GM12878 (cell line): ENCODE results near the gene GABPA. TPM values are rescaled to one million over a fixed set of nuclear protein-coding genes. Genes with fewer than 3 reads are reported as not detected.
"Not testable (repeated sequence)": the region's sequence is repeated elsewhere in the genome, so short reads cannot be mapped to it uniquely, and the experiment has no call there.

ENCODE experiments used
- ATAC-seq: fragments of 200-7000 bp; cut with Tn5 transposase; 3 replicates; pipeline ENCODE4 v1.9.1; 2020; ENCODE audit warnings: mild to moderate bottlenecking, moderate library complexity
- BruUV-seq: library from RNA; stranded (reverse); fragments of 400-500 nt; replicated peaks from 2 replicates; lab custom pipeline; 2021; lab: Mats Ljungman, UMichigan
- CTCF ChIA-PET: fragments of 300-600 bp; sonication (Branson Sonifier 250); formaldehyde crosslinking; extraction: SDS; loops from one replicate; lab custom pipeline; 2021; ENCODE audit warnings: inconsistent platforms; lab: Yijun Ruan, JAX
- POLR2A ChIA-PET: fragments of 350-600 bp; formaldehyde crosslinking; extraction: SDS; loops from one replicate; lab custom pipeline; 2021; ENCODE audit warnings: inconsistent platforms; lab: Charles Lee
- RAD21 ChIA-PET: fragments of 300-600 bp; sonication (Branson Sonifier 250); formaldehyde crosslinking; loops from one replicate; lab custom pipeline; 2023; ENCODE audit warnings: antibody characterized with exemption; ENCODE audit not compliant: unreplicated experiment; lab: Charles Lee
- SMC1A ChIA-PET: fragments of 300-600 bp; sonication (Branson Sonifier 250); formaldehyde crosslinking; loops from one replicate; lab custom pipeline; 2023; ENCODE audit not compliant: unreplicated experiment, uncharacterized antibody; lab: Charles Lee
- DNase-seq: peaks from one replicate; pipeline ENCODE4 v3.0.0-alpha.2; 2011; ENCODE audit warnings: low read depth, low spot score
- FAIRE-seq: peaks from 3 replicates; lab custom pipeline; 2011; peaks lifted over from hg19 to GRCh38; lab: Jason Lieb, UNC
- H2AFZ ChIP-seq: 2 replicates; pipeline ENCODE4 v1.6.0; 2011; ENCODE audit warnings: low read depth, low read length, control low read depth; ENCODE audit not compliant: control insufficient read depth
- H3K27ac ChIP-seq: 2 replicates; pipeline ENCODE4 v1.5.1; 2011; ENCODE audit warnings: control low read depth; ENCODE audit not compliant: control insufficient read depth, insufficient read depth
- H3K27me3 ChIP-seq, 2 experiments: replicated peaks in 1 of 2; 2 replicates each; pipeline versions ENCODE4 v1.6.0 to v1.6.1; 2011; ENCODE audit warnings: low read length in 1 of 2; ENCODE audit not compliant: control insufficient read depth in 2 of 2, insufficient read depth in 2 of 2
- H3K36me3 ChIP-seq, 2 experiments: 2 replicates each; pipeline ENCODE4 v1.5.1; 2011; ENCODE audit warnings: low read length in 1 of 2; ENCODE audit not compliant: control insufficient read depth in 2 of 2, insufficient read depth in 2 of 2
- H3K4me1 ChIP-seq: 2 replicates; pipeline ENCODE4 v1.6.1; 2011; ENCODE audit warnings: mild to moderate bottlenecking, low read length, moderate library complexity, mixed read lengths; ENCODE audit not compliant: control insufficient read depth, insufficient read depth
- H3K4me2 ChIP-seq: 2 replicates; pipeline ENCODE4 v1.6.0; 2011; ENCODE audit warnings: control low read depth; ENCODE audit not compliant: control insufficient read depth, insufficient read depth
- H3K4me3 ChIP-seq: fragments of 200-600 bp; sonication (generic); 2 replicates; pipeline ENCODE4 v1.5.1; 2016
- H3K79me2 ChIP-seq: 2 replicates; pipeline ENCODE4 v1.6.0; 2011; ENCODE audit warnings: low read length; ENCODE audit not compliant: control insufficient read depth, insufficient read depth
- H3K9ac ChIP-seq: 2 replicates; pipeline ENCODE4 v1.8.0; 2011; ENCODE audit warnings: low read length, control low read depth, mixed read lengths; ENCODE audit not compliant: control insufficient read depth, insufficient read depth
- H3K9me3 ChIP-seq: replicated peaks from 3 replicates; pipeline ENCODE4 v1.5.1; 2011; ENCODE audit warnings: mild to moderate bottlenecking, low read length; ENCODE audit not compliant: control insufficient read depth, insufficient read depth
- H4K20me1 ChIP-seq: 2 replicates; pipeline ENCODE4 v1.6.0; 2011; ENCODE audit not compliant: control insufficient read depth, insufficient read depth
- HDGF ChIP-seq: fragments of 450-650 bp; IDR thresholded peaks from 2 replicates; pipeline ENCODE4 v1.6.1; 2016; ENCODE audit warnings: antibody characterized with exemption
- IKZF2 ChIP-seq, 2 experiments: fragments of 450-650 bp; IDR thresholded peaks; 2 replicates each; pipeline ENCODE4 v1.6.1; 2017; ENCODE audit warnings: mild to moderate bottlenecking in 2 of 2, moderate library complexity in 2 of 2
- IRF4 ChIP-seq: IDR thresholded peaks from 2 replicates; pipeline ENCODE4 v1.6.1; 2011; ENCODE audit warnings: low read depth, low read length
- NR2C1 ChIP-seq: fragments of 450-650 bp; IDR thresholded peaks from 2 replicates; pipeline ENCODE4 v1.6.1; 2017; ENCODE audit warnings: antibody characterized with exemption, mild to moderate bottlenecking, moderate library complexity
- NR2C2 ChIP-seq: IDR thresholded peaks from 2 replicates; pipeline ENCODE4 v1.6.1; 2011; ENCODE audit warnings: borderline replicate concordance, low read depth; ENCODE audit not compliant: control insufficient read depth, insufficient read length
- POLR2A ChIP-seq: IDR thresholded peaks from 2 replicates; pipeline ENCODE4 v1.6.1; 2011; ENCODE audit warnings: low read depth, mild to moderate bottlenecking, low read length
- RB1 ChIP-seq: fragments of 450-650 bp; formaldehyde crosslinking; IDR thresholded peaks from 2 replicates; pipeline ENCODE4 v1.6.1; 2017; ENCODE audit warnings: mild to moderate bottlenecking, borderline replicate concordance
- TCF3 ChIP-seq: IDR thresholded peaks from 2 replicates; pipeline ENCODE4 v1.6.1; 2012; ENCODE audit warnings: low read depth, mild to moderate bottlenecking, low read length, borderline replicate concordance; ENCODE audit not compliant: insufficient read depth
- ZNF217 ChIP-seq: fragments of 450-650 bp; IDR thresholded peaks from 2 replicates; pipeline ENCODE4 v1.6.1; 2017; ENCODE audit warnings: antibody characterized with exemption, mild to moderate bottlenecking
- WGBS: methylation state at CpG from one replicate; pipeline ENCODE4 v1.1.6; 2016; ENCODE audit warnings: low lambda C conversion rate; ENCODE audit not compliant: insufficient replicate concordance, insufficient coverage; ENCODE audit errors: missing lambda C conversion rate; 5-methylcytosine and 5-hydroxymethylcytosine counted together
- in situ Hi-C: fragments of 300-500 bp; cut with MboI; formaldehyde crosslinking; loops from 9 replicates; pipeline ENCODE4 v1.14.3; 2018; ENCODE audit warnings: mixed read lengths
- intact Hi-C: fragments of 100-400 bp; cut with micrococcal nuclease; formaldehyde crosslinking; loops from one replicate; pipeline ENCODE4 v1.14.2; 2022; ENCODE audit not compliant: unreplicated experiment
- polyA plus RNA-seq, 11 experiments: library from polyadenylated mRNA; depleted of rRNA in 4 of 11; unstranded in 6 of 11; stranded (reverse) in 5 of 11; fragments of >200 nt; fragmentation: Nextera tagmentation in 4 of 11; fragmentation: Illumina TruSeq in 1 of 11; extraction: Ambion mirVana in 4 of 11; extraction: Trizol in 1 of 11; gene quantifications; 1 replicate in 1 of 11; 2 replicates in 10 of 11; pipeline versions ENCODE4 v1.2.1 to v1.2.3, GENCODE V29; 2011 to 2016; ENCODE audit warnings: inconsistent platforms in 2 of 11, missing spikeins in 2 of 11, low read depth in 1 of 11
- total RNA-seq, 4 experiments: library from RNA; depleted of rRNA in 3 of 4; stranded (reverse); fragments of >200 nt in 3 of 4; fragmentation: Illumina TruSeq in 1 of 4; extraction: Trizol in 1 of 4; gene quantifications; 2 replicates each; pipeline versions ENCODE4 v1.2.1 to v1.2.3, GENCODE V29; 2013 to 2021
- TF ChIP-seq, protein P1 (sequence below): fragments of 450-650 bp; IDR thresholded peaks from 2 replicates; pipeline ENCODE4 v1.6.1; 2017; ENCODE audit warnings: borderline replicate concordance
- TF ChIP-seq, protein P2 (sequence below): fragments of 150-350 bp; IDR thresholded peaks from 2 replicates; pipeline ENCODE4 v1.6.1; 2014; ENCODE audit warnings: mild to moderate bottlenecking, low read depth, low read length
- TF ChIP-seq, protein P3 (sequence below), 3 experiments: IDR thresholded peaks in 2 of 3; conservative IDR thresholded peaks in 1 of 3; 2 replicates each; pipeline ENCODE4 v1.5.1; 2011; ENCODE audit warnings: low read depth in 3 of 3, low read length in 3 of 3, mild to moderate bottlenecking in 3 of 3, control low read depth in 2 of 3, moderate library complexity in 2 of 3, inconsistent platforms in 1 of 3, mixed read lengths in 1 of 3; ENCODE audit not compliant: control insufficient read depth in 2 of 3, insufficient read depth in 1 of 3; ENCODE audit errors: extremely low read depth in 1 of 3

GABPA gene
- total and polyA plus RNA-seq, 10 of the 15 experiments (the other 5 are each of a cell fraction or from before 2014, with no cell fraction given), result 7.6 to 25.6 (median 22.9) TPM

DNA sequence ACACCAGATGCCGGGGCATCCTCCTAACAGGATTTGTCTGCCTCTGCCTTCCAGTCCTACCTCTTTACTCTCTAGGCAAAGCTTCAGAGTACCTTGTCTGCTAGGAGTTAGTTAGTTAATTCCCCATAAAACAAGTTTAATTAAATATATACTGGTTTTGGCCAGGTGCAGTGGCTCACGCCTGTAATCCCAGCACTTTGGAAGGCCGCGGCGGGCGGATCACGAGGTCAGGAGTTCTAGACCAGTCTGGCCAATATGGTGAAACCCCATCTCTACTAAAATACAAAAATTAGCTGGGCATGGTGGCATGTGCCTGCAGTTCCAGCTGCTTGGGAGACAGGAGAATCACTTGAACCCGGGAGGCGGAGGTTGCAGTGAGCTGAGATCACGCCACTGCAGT, 20.7 kb upstream of the GABPA start:
- H2AFZ ChIP-seq, H3K79me2 ChIP-seq, intact Hi-C loops, H4K20me1 ChIP-seq, FAIRE-seq, H3K27ac ChIP-seq, H3K4me2 ChIP-seq, POLR2A ChIA-PET, H3K27me3 ChIP-seq, H3K4me3 ChIP-seq, H3K4me1 ChIP-seq, H3K9me3 ChIP-seq, in situ Hi-C loops, H3K36me3 ChIP-seq, DNase-seq, BruUV-seq, ATAC-seq, H3K9ac ChIP-seq, RAD21 ChIA-PET: not testable (repeated sequence)
- over 99% methylated on average over 10 of the region's 10 CpGs for WGBS
- SMC1A ChIA-PET, result interaction anchor here (1.0 kb wide), 1 partner anchor 23 kb away, joined by 3 read pairs; no protein-coding TSS in a partner anchor
- CTCF ChIA-PET, result interaction anchor here (3.5 kb wide), 1 partner anchor 106 kb away, joined by 16 read pairs; no protein-coding TSS in a partner anchor

DNA sequence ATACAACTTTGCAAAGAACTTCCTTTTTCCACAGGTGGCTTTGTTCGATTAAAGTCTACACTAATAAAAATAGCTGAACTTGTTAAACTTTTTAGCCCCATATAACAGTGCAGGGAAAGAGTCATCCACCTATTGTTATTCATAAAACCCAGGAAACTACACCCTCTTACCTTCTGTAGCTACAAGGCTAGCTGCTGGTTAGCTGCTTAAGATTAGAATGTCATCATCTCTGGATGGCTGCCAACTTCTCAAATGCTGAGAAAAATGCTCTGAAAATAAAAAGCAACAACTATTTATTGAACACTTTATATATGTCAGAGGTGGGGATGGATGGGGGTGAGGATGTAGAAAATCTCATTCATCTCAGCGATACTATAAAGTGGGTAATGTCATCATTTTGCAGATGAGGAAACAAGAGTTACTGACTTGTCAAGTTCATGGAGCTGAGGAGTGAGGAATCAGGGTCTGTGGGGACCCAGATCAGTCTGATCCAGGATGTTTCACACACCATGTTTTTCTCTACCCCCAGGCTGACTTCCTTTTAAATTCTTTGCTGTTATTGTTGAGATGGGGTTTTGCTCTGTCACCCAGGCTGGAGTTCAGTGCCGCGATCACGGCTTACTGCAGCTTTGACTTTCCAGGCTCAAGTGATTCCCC, 17.2 kb upstream of the GABPA start:
- in situ Hi-C loops, result no loop called here
- TF ChIP-seq, protein P1, sequence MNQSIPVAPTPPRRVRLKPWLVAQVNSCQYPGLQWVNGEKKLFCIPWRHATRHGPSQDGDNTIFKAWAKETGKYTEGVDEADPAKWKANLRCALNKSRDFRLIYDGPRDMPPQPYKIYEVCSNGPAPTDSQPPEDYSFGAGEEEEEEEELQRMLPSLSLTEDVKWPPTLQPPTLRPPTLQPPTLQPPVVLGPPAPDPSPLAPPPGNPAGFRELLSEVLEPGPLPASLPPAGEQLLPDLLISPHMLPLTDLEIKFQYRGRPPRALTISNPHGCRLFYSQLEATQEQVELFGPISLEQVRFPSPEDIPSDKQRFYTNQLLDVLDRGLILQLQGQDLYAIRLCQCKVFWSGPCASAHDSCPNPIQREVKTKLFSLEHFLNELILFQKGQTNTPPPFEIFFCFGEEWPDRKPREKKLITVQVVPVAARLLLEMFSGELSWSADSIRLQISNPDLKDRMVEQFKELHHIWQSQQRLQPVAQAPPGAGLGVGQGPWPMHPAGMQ, result no peak
- TF ChIP-seq RB1, result no peak
- TF ChIP-seq ZNF217, result no peak
- TF ChIP-seq NR2C1, result no peak
- TF ChIP-seq IRF4, result no peak
- TF ChIP-seq, protein P2, sequence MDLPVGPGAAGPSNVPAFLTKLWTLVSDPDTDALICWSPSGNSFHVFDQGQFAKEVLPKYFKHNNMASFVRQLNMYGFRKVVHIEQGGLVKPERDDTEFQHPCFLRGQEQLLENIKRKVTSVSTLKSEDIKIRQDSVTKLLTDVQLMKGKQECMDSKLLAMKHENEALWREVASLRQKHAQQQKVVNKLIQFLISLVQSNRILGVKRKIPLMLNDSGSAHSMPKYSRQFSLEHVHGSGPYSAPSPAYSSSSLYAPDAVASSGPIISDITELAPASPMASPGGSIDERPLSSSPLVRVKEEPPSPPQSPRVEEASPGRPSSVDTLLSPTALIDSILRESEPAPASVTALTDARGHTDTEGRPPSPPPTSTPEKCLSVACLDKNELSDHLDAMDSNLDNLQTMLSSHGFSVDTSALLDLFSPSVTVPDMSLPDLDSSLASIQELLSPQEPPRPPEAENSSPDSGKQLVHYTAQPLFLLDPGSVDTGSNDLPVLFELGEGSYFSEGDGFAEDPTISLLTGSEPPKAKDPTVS, result no peak
- TF ChIP-seq, protein P3, sequence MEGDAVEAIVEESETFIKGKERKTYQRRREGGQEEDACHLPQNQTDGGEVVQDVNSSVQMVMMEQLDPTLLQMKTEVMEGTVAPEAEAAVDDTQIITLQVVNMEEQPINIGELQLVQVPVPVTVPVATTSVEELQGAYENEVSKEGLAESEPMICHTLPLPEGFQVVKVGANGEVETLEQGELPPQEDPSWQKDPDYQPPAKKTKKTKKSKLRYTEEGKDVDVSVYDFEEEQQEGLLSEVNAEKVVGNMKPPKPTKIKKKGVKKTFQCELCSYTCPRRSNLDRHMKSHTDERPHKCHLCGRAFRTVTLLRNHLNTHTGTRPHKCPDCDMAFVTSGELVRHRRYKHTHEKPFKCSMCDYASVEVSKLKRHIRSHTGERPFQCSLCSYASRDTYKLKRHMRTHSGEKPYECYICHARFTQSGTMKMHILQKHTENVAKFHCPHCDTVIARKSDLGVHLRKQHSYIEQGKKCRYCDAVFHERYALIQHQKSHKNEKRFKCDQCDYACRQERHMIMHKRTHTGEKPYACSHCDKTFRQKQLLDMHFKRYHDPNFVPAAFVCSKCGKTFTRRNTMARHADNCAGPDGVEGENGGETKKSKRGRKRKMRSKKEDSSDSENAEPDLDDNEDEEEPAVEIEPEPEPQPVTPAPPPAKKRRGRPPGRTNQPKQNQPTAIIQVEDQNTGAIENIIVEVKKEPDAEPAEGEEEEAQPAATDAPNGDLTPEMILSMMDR (IDR thresholded peaks at IDR 0.05 in 2 of 3, conservative IDR thresholded peaks at IDR 0.05 in 1 of 3; ENCODE audit: control insufficient read depth in 2 of 3, extremely low read depth in 1 of 3, insufficient read depth in 1 of 3, low read depth in 3 of 3, low read length in 3 of 3), result no peak
- TF ChIP-seq HDGF, result no peak
- TF ChIP-seq TCF3, result no peak
- TF ChIP-seq IKZF2 (IDR thresholded peaks at IDR 0.05), result no peak
- TF ChIP-seq POLR2A, result no peak
- TF ChIP-seq NR2C2, result no peak

More for the DNA sequence above, 17.2 kb upstream of the GABPA start:
- FAIRE-seq (no peak), DNase-seq (no peak), ATAC-seq (no peak)
- intact Hi-C loops, result no loop called here
- no peaks in the 10 kb centered on the region for H3K79me2 ChIP-seq
- H3K4me2 ChIP-seq, result no peak overlapping the region
- ChIA-PET POLR2A (no interaction called here), SMC1A (interaction anchor here (1.7 kb wide), 1 partner anchor 109 kb away, joined by 6 read pairs; no protein-coding TSS in a partner anchor), RAD21 (interaction anchor here (0.6 kb wide), 1 partner anchor 84 kb away, joined by 3 read pairs; no protein-coding TSS in a partner anchor), CTCF (interaction anchor here (1.5 to 1.9 kb wide), 3 partner anchors 9 to 109 kb away, joined by 4 to 6 read pairs (median 5); no protein-coding TSS in a partner anchor)
- no peaks in the 10 kb centered on the region for H3K4me1 ChIP-seq
- H3K27ac ChIP-seq, result no peak overlapping the region
- H4K20me1 ChIP-seq, result no peaks in the 10 kb centered on the region
- no TSS peak for BruUV-seq
- H3K9ac ChIP-seq, result no peak overlapping the region
- H3K4me3 ChIP-seq, result no peak overlapping the region
- H2AFZ ChIP-seq, result no peak overlapping the region
- H3K27me3 ChIP-seq, result no peaks in the 10 kb centered on the region
- H3K36me3 ChIP-seq, result peaks cover 5 to 17% of the 10 kb centered on the region in 2 experiments
- WGBS, result 96% methylated on average over 5 of the region's 5 CpGs
- H3K9me3 ChIP-seq, result no peaks in the 10 kb centered on the region
